NOMO-1 treated with dmso at 0.1 percent for 144 hours (cell line): ENCODE results near the gene KRTDAP.
"Not testable (repeated sequence)": the region's sequence is repeated elsewhere in the genome, so short reads cannot be mapped to it uniquely, and the experiment has no call there.

Source experiments
- DNase-seq: peaks from one replicate; lab custom pipeline; 2025; ENCODE audit not compliant: unreplicated experiment; lab: John Stamatoyannopoulos, UW

The KRTDAP gene

GRCh38 chr19:35486268-35486708 is 4.0 kb downstream of the KRTDAP start:
- DNase-seq: no peak

GRCh38 chr19:35484252-35485036 is 5.8 kb downstream of the KRTDAP start:
- DNase-seq: no peak

GRCh38 chr19:35483089-35483488 is 7.2 kb downstream of the KRTDAP start:
- DNase-seq: no peak

- no peak for DNase-seq
These were observed 11.2 kb downstream of the KRTDAP start for GRCh38 chr19:35478794-35479677.

GRCh38 chr19:35476149-35476548 is 14.1 kb downstream of the KRTDAP start:
- DNase-seq: no peak

- not testable (repeated sequence) for DNase-seq
These were observed 15.7 kb downstream of the KRTDAP start for GRCh38 chr19:35474594-35474993.

DNA sequence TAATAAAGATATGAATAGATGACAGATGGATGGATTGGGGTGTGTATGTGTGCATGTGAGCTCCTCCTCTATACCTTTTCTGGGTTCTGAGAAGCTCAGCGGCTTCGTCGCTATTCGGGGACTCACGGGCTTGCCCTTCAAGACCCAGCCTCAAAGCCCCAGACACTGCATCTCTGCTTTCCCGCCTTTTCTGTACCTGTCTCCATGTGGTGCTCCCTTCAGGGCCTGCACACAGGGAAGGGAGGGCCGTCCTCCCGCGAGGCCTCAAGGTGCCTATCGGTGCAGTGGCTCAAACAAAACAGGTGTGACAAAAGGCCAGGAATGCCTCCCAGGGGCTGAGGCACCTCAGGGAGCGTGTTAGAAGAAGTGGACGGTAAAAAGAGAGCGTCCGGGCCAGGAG is 16.2 kb downstream of the KRTDAP start:
- DNase-seq: no peak

GRCh38 chr19:35471946-35472345 is 18.3 kb downstream of the KRTDAP start:
- no peak for DNase-seq

DNA sequence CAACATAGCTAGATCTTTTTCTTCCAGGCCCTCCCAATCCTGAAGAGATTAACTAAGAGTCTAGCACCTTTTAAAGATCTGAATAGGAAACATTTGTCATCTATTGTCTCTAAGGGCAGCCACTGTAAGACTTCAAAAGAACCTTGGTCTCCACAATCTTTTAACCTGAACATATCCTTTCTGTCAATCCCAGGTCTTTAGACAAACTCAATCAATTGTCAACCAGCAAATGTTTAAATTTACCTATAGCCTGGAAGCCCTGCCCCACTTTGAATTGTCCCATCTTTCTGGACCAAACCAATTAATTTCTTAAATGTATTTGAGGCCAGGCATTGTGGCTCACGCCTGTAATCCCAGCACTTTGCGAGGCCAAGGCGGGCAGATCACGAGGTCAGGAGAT is 19.2 kb downstream of the KRTDAP start:
- DNase-seq: not testable (repeated sequence)

DNA sequence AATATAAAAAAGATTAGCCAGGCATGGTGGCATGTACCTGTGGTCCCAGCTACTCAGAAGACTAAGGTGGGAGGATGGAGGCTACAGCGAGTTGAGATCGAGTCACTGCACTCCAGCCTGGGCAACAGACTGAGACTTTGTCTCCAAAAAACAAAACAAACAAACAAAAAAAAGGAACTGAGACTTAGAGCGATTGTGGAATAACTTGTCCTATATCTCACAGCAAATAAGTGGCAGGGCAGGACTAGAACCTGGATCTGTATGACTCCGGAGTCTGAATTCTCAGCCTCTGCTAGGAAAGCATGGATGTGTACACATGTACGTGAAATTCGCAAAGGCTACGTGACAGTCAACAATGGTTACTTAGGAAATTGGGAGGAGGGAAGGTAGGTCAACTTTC is 20.1 kb downstream of the KRTDAP start:
- no peak for DNase-seq

- DNase-seq: peak; percentile 37
These were observed 21.6 kb downstream of the KRTDAP start for GRCh38 chr19:35468637-35469036.

DNA sequence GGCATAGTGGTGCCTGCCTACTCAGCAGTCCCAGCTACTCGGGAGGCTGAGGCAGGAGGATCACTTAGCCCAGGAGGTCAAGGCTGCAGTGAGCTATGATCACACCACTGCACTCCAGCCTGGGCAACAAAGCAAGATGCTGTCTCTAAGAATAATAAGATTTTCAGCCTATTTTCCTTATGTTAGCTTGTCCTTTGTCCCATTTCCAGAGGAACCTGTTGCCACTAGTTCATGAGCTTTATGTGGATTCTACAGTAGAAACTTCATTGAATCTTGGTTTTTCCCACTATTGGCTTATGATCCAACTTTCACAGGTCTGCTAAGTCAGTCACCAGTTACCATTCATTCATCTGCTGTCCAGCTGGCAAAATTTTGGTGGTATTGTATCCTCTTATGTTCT is 24.0 kb downstream of the KRTDAP start:
- no peak for DNase-seq

DNA sequence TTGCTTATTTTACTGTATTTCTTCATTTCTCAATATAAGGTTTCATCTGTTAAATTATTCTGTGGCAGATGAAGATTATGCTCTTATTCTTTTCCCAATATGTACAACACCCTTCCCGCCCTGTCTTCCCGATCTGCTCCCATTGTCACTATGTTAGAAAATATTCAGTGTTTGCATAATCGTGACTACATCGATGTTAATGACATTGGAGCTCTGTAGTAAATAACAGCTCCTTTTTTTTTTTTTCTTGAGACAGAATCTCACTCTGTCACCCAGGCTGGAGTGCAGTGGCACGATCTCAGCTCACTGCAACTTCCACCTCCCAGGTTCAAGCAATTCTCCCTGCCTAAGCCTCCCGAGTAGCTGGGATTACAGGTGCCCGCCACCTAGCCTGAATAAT is 27.3 kb downstream of the KRTDAP start:
- DNase-seq: not testable (repeated sequence)

- DNase-seq: peak; percentile 99
These were observed 27.7 kb downstream of the KRTDAP start for GRCh38 chr19:35462476-35462953.

GRCh38 chr19:35461788-35462187 is 28.5 kb downstream of the KRTDAP start:
- not testable (repeated sequence) for DNase-seq

DNA sequence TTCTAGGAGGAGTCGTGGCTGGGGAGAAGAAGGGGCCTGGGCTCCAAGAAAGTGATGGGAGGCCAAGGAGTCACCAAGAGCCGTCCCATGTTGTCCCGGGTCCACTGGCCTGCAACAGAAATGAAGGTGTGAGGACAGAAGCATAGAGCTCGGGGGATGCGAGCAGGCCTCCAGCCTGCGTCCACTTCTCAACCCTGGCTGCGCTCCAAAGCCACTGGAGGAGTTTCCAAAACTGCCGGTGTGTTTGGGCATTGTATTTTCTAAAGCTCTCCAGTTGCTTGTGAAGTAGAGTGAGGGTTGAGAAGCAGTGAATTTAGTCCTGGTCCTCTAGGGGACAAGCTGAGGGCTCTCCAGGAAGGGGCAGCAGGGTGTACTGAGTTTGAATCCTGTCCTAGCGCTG is 29.2 kb downstream of the KRTDAP start:
- no peak for DNase-seq

- DNase-seq: peak; percentile 31
These were observed 29.7 kb downstream of the KRTDAP start for GRCh38 chr19:35460608-35461007.

DNA sequence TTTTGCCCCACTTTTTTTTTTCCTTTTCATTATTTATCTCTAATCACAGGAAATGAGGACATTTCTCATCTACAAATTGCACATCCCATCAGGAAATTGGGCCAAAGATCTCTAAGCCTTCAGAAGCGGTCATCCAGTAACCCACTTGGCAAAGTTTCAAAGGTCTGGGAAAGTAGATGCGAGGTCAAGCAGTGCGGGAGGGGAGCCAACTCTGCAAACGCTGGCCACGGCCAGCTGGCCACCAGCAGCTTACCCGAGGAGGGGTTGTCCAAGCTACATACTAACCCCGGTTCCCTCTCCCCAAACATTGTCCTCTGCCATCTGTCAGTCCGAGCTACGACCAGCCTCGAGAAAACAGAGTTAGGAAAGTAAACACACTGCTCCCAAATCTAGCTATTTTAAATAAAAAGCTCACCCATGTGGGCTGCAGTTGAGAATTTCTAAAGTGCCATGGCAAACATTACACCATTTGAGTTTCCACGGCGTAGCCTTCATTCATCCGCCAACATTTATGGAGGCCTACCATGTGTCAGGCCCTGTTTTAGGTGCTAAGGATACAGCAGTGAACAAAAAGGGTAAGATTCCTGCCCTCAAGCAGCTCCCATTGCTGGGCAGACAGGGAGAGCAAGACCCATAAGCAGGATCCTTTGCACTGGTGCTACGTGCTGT is 30.7 kb downstream of the KRTDAP start:
- DNase-seq: no peak

- DNase-seq: peak; percentile 62
These were observed 31.4 kb downstream of the KRTDAP start for GRCh38 chr19:35458731-35459391.

GRCh38 chr19:35458192-35458591 is 32.1 kb downstream of the KRTDAP start:
- DNase-seq: no peak

DNA sequence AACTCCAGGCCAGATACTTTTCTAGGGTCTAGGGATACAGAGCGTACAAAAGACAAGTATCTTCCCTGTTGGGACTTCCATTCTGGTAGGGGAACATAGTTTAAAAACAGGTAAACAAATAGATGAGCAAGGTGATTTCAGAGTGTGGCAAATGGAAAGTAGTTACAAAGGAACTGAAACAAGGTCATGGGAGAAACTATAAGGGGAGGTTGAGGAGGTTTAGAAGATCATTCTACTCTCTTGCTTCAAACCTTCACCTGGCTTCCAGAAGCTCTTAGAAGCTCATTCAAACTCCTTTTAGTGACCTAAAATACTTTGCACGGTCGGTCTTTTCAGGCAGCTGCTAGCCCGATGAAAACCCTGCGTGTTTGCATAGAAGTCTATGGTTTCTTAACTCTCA is 33.1 kb downstream of the KRTDAP start:
- DNase-seq: no peak
